Measurements from ENCODE around the gene GAST. TPM values are rescaled to one million over a fixed set of nuclear protein-coding genes. Genes with fewer than 3 reads are reported as not detected.

Gene GAST
- total and polyA plus RNA-seq, 9 of the 15 experiments (the other 6 are each of a cell fraction or from before 2014, with no cell fraction given) = not detected

- TF ChIP-seq E2F8 (IDR thresholded peaks at IDR 0.05; ENCODE audit: low read depth, partially characterized antibody) (no peak), BRF1 (IDR thresholded peaks at IDR 0.05; ENCODE audit: borderline replicate concordance, extremely low read depth, insufficient read length) (no peak), MEF2D (tag; conservative IDR thresholded peaks at IDR 0.05; ENCODE audit: low read depth) (0 out of 2 replicates have a peak, but pooled peaks have one; percentile 27), ETS2 (tag; IDR thresholded peaks at IDR 0.05; ENCODE audit: borderline replicate concordance, poor library complexity, severe bottlenecking) (no peak), IFI16 (CRISPR knock-in tag; IDR thresholded peaks at IDR 0.05) (no peak), MXI1 (IDR thresholded peaks at IDR 0.05; ENCODE audit: low read depth, low read length) (no peak), HMG20A (CRISPR knock-in tag; conservative IDR thresholded peaks at IDR 0.05) (no peak), DPF2 (IDR thresholded peaks at IDR 0.05) (peak; percentile 35; the same call in 1 of the 2 replicates), DNMT1 (IDR thresholded peaks at IDR 0.05) (no peak), NFE2 (IDR thresholded peaks at IDR 0.05; ENCODE audit: low read depth) (no peak), HLTF (IDR thresholded peaks at IDR 0.05) (no peak), SP2 (IDR thresholded peaks at IDR 0.05; ENCODE audit: extremely low read depth, low read depth, low read length, poor library complexity, severe bottlenecking) (no peak), MTA3 (IDR thresholded peaks at IDR 0.05; ENCODE audit: borderline replicate concordance) (no peak), FIP1L1 (IDR thresholded peaks at IDR 0.05; ENCODE audit: low read depth, low read length, poor library complexity, severe bottlenecking) (no peak), ZBTB26 (CRISPR knock-in tag; IDR thresholded peaks at IDR 0.05) (0 out of 2 replicates have a peak, but pooled peaks have one; percentile 7), SMAD3 (CRISPR knock-in tag; conservative IDR thresholded peaks at IDR 0.05) (no peak), NCOA4 (IDR thresholded peaks at IDR 0.05; ENCODE audit: partially characterized antibody) (no peak), EZH2 (IDR thresholded peaks at IDR 0.05; ENCODE audit: borderline replicate concordance, low read depth, low read length) (no peak), FOXJ2 (tag; IDR thresholded peaks at IDR 0.05) (no peak), NCOA6 (IDR thresholded peaks at IDR 0.05) (no peak), POLR2A (conservative IDR thresholded peaks at IDR 0.05) (peak; percentile 56; the same call in 1 of the 2 replicates)
- TF ChIP-seq, protein P1, sequence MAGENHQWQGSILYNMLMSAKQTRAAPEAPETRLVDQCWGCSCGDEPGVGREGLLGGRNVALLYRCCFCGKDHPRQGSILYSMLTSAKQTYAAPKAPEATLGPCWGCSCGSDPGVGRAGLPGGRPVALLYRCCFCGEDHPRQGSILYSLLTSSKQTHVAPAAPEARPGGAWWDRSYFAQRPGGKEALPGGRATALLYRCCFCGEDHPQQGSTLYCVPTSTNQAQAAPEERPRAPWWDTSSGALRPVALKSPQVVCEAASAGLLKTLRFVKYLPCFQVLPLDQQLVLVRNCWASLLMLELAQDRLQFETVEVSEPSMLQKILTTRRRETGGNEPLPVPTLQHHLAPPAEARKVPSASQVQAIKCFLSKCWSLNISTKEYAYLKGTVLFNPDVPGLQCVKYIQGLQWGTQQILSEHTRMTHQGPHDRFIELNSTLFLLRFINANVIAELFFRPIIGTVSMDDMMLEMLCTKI (IDR thresholded peaks at IDR 0.05; ENCODE audit: partially characterized antibody) = no peak
- TF ChIP-seq, protein P2, sequence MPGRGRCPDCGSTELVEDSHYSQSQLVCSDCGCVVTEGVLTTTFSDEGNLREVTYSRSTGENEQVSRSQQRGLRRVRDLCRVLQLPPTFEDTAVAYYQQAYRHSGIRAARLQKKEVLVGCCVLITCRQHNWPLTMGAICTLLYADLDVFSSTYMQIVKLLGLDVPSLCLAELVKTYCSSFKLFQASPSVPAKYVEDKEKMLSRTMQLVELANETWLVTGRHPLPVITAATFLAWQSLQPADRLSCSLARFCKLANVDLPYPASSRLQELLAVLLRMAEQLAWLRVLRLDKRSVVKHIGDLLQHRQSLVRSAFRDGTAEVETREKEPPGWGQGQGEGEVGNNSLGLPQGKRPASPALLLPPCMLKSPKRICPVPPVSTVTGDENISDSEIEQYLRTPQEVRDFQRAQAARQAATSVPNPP (IDR thresholded peaks at IDR 0.05; ENCODE audit: borderline replicate concordance, insufficient read depth, insufficient read length) = no peak
These were observed 44.7 kb upstream of the GAST start (continued) for GRCh38 chr17:41667280-41668041.
